Neural crest cell (in vitro differentiated cells): ENCODE data around the gene TRIM21. TPM values are rescaled to one million over a fixed set of nuclear protein-coding genes. Genes with fewer than 3 reads are reported as not detected.

ENCODE experiments used
- DNase-seq: peaks from one replicate; pipeline ENCODE4 v3.0.0; 2021; ENCODE audit warnings: low read depth, mixed read lengths, low spot score
- H3K27ac Mint-ChIP-seq: one replicate; pipeline ENCODE4 v1.8.0; 2021; ENCODE audit warnings: mild to moderate bottlenecking, mixed read lengths; ENCODE audit not compliant: unreplicated experiment
- H3K27me3 Mint-ChIP-seq: 2 replicates; pipeline ENCODE4 v1.8.0; 2021; ENCODE audit warnings: low read depth, mild to moderate bottlenecking, mixed read lengths
- H3K36me3 Mint-ChIP-seq: 2 replicates; pipeline ENCODE4 v1.8.0; 2021; ENCODE audit warnings: low read depth, mild to moderate bottlenecking, mixed read lengths
- H3K4me1 Mint-ChIP-seq: 2 replicates; pipeline ENCODE4 v1.8.0; 2021; ENCODE audit warnings: mixed read lengths
- H3K4me3 Mint-ChIP-seq: one replicate; pipeline ENCODE4 v1.8.0; 2021; ENCODE audit warnings: mild to moderate bottlenecking, mixed read lengths
- H3K9me3 Mint-ChIP-seq: 2 replicates; pipeline ENCODE4 v1.8.0; 2021; ENCODE audit warnings: mixed read lengths
- CTCF ChIP-seq: fragments of 200-600 bp; sonication (generic); conservative IDR thresholded peaks from 2 replicates; pipeline ENCODE4 v1.5.0; 2021; ENCODE audit warnings: antibody characterized with exemption, mild to moderate bottlenecking
- long read RNA-seq: library from polyadenylated mRNA; unstranded; transcript quantifications from one replicate; pipeline ENCODE4 v2.0.0, GENCODE V29; 2020
- total RNA-seq: library from RNA; stranded (reverse); gene quantifications from 2 replicates; pipeline ENCODE4 v1.2.1, GENCODE V29; 2021

Gene TRIM21
- 10.5 and 10.6 TPM in 2 replicates for total RNA-seq
- long read RNA-seq, transcript TRIM21-201 (7 exons, 1,924 nt): major isoform, 10 of 17 reads
- long read RNA-seq, partial matches to known transcripts: 2 of 17 reads
- long read RNA-seq, other reads (novel, unspliced or antisense): 5 of 17 reads

DNA sequence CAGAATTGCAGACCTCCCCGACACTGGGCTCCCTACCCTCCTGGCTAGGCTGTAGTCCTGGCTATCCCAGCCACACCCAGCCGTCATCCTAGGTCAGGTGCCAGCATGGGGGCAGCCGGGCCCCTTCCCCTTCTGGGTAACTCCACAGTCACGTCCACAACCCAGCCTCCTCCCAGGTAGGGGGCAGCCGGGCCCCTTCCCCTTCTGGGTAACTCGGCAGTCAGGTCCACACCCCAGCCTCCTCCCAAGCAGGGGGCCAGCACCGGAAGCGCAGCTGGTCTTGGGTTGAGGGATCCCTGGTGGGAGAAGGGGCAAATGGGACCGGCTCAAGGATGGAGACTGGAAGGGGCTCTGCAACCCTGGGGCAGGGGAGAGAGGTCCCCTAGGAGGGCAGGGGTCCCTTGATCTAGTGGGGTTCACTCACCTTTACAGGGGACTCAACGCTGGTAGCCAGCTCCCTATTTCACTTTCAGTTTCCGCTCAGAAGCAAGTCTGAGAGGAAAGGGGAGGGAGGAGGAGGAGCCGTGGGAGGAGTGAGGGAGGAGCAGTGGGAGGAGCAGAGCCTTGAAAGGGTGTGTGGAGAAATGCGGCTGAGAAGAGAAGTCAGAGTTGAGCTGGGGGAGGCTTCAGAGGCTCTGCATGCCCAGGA, at the start of gene TRIM21:
Gene TRIM21, minus strand, starts transcription at position 494 of the 649 bp plus-strand sequence. CDS start 3,293 bp downstream, outside the sequence.
- H3K4me3 Mint-ChIP-seq: peak within 1 kb of the TSS; percentile 87
- peaks cover 16% of the 10 kb centered on the region for H3K4me1 Mint-ChIP-seq
- H3K36me3 Mint-ChIP-seq: peaks cover 20% of the 10 kb centered on the region
- no peak within 1 kb of the TSS for H3K27ac Mint-ChIP-seq
- no peaks in the 10 kb centered on the region for H3K9me3 Mint-ChIP-seq
- TF ChIP-seq CTCF: no peak
- DNase-seq: peak; percentile 63
- peaks cover 15% of the 10 kb centered on the region for H3K27me3 Mint-ChIP-seq

GRCh38 chr11:4441515-4441914, 48.0 kb upstream of the TRIM21 start:
- H3K4me1 Mint-ChIP-seq: no peaks in the 10 kb centered on the region
- no peak for DNase-seq
- no peak overlapping the region for H3K27ac Mint-ChIP-seq
- H3K4me3 Mint-ChIP-seq: no peak overlapping the region
- peaks cover 4% of the 10 kb centered on the region for H3K36me3 Mint-ChIP-seq
- no peak for TF ChIP-seq CTCF
- peaks cover 9% of the 10 kb centered on the region for H3K9me3 Mint-ChIP-seq
- H3K27me3 Mint-ChIP-seq: peaks cover 6% of the 10 kb centered on the region

GRCh38 chr11:4436411-4436810, 42.9 kb upstream of the TRIM21 start:
- Mint-ChIP-seq H3K27ac (no peak overlapping the region), H3K4me3 (no peak overlapping the region), H3K4me1 (no peaks in the 10 kb centered on the region), H3K36me3 (peaks cover 4% of the 10 kb centered on the region), H3K27me3 (peaks cover 21% of the 10 kb centered on the region), H3K9me3 (peaks cover 7% of the 10 kb centered on the region)
- no peak for TF ChIP-seq CTCF
- no peak for DNase-seq

DNA sequence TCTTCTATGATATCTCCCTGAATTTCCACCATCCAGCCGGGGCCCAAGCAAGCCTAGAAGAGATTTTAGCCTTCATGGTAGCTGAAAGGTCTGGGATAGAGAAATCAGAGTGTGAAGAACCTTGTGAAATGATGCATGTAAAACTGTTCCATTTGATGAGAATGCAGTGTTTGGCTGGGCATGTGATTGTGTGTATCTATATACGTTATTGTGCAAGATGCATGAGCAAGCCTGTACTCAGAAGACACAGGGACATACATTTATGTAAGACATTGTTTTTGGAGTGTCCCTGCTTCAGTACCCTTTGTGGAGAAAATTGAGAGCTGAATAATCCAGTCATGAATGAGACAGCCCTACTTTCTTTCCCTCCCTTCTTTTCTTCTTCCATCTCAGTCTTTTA, 40.4 kb upstream of the TRIM21 start:
- Mint-ChIP-seq H3K27me3 (peaks cover 18% of the 10 kb centered on the region), H3K4me3 (no peak overlapping the region), H3K4me1 (no peaks in the 10 kb centered on the region), H3K36me3 (peaks cover under 1% of the 10 kb centered on the region), H3K9me3 (peaks cover 4% of the 10 kb centered on the region), H3K27ac (no peak overlapping the region)
- no peak for DNase-seq
- no peak for TF ChIP-seq CTCF

- Mint-ChIP-seq H3K4me3 (no peak overlapping the region), H3K9me3 (no peaks in the 10 kb centered on the region), H3K27ac (no peak overlapping the region), H3K27me3 (peaks cover 11% of the 10 kb centered on the region), H3K4me1 (no peaks in the 10 kb centered on the region), H3K36me3 (no peaks in the 10 kb centered on the region)
- TF ChIP-seq CTCF: no peak
- no peak for DNase-seq
These were observed 36.5 kb upstream of the TRIM21 start for GRCh38 chr11:4430051-4430450.
